ENCODE measurements around the gene RYR2.

Gene RYR2

DNA sequence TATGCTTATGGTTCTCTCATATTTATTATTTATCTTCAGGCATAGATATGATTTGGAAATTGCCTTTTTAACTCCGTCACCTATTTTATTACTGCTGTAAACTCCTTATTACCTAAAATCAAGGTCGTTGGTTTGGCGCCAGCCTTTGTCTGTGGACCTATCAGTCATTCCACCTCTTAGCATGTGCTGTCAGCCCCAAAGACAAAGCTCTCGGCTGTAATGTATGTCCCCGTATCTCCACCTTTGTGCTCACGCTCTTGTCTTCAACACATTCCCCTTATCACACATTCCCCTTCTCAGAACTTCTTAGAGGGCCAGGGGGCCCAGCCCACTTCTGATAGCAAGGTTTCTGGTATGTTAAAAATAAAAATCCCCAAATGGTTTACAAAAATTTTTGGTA, 342.2 kb downstream of the RYR2 start:
- DNase-seq = no peak

DNA sequence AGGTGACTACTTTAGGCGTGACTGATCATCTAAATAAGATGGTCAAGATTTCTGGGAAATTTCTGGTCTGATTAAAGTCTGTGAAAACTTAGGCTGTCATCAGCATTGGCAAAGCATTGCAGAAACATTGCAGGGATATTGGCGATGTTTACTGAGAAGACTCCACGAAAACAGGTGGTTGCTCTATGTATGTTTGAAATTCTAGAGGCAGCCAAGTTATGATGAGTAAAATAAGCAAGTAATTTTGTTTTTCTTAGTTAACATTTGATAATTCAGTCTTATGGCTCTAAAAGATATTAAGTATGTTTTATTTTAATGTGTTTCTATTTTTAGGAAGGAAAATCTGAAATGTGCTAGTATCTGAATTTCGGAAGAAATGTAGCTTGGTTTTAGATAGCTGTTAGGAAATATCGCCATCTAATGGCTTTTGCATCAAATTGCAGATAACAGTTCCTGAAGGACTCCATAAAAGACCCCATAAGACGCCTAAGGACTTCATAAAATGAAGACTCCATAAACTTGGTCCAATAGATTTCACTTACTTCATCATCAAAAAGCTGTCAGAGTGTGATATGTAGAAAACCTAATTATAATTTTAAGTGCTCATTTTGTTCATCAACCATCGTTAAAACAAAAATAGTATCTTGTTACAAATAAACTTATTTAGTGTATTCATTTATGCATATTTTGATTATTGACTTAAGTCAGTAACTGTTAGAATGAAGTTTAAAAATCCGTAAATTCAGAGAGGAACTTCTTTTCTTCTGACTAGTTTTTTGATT, 344.6 kb downstream of the RYR2 start:
- DNase-seq = no peak

DNA sequence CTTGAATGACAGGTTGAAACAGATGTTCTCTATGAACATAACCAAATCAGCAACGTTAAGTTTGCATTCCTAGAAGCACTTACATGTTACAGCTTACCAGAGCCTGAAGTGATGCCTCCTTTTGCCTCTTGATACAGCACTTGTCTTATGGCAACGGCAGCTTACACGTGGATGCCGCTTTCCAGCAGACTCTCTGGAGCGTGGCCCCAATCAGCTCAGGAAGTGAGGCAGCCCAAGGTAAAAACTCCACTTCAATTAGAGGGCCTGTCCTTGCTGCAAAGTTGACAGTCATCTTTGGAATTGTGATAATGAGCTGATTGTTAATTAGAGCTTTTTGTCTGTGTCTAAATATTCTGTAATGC, 345.1 kb downstream of the RYR2 start:
- DNase-seq = no peak

DNA sequence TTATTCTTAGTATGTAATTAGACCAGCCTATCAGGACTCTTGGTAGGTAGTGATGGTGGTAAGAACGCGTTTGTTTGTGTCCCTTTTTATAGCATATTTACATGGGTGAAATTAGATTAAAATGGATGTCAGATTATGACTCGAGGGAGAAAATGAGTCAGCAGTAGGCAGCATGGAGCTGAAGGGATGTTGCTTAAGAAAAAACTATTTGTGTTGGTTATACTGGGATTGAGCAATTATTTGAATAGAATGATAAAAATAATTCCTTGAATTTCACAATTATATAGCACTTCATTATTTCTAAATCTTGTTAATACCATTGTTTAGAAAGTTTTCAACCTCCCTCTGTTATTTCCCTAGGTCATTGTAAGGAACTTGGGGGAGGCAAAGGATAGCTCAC, 348.8 kb downstream of the RYR2 start:
- no peak for DNase-seq

DNA sequence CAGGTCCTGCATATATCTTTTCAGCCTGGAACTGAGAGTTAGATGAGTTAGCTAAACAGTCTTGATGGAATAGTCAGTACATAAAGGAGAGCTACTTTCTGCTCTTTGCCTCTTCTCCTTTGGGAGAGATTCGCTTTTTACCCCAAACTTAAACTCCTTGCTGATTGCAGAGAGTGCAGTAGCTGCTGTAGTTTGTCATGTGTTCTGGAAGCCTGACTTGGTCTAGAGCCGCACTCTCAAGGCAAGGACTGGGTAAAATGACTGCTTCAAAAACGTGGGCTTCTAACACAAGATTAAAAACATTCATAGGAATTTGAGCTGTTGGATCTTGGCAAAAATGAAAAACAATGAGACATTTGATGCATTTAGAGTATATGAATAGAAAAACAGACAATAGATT, 351.6 kb downstream of the RYR2 start:
- DNase-seq = no peak

DNA sequence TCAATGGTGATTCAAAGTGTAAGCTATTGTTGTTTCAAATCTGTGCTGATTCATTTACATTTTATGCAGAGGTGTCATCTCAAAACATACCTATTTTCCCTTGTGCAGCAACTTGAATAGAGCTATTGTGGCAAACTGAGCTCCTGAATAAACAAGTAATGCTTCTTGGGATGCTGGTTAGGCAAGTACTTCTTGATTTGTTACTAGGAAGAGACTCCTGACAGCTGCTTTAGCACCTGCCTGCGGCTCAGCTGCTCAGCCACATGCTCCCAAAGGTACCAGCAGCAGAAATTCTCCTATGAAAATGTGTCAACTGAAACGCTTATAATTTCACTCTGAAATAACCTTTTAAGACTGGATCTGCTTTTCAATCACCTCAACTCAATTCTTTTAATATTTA, 352.3 kb downstream of the RYR2 start:
- no peak for DNase-seq

DNA sequence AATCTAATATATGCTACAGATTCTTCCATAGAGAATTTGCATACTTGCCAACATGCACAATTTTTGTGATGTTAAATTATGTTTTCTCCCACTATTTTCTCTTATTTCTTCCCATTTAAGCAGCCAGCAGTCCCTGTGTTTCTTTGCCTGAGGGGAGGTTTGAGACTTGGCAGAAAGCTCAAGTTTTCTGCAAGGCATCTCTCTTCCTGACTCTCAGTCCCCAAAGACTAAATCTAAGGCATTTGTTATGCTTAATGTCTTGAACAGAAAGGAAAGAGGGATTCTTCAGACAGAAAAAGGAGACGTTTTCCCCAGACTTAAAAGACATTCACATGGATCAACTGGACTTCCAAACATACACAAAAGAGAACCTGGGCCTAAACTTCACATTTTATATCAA, 354.4 kb downstream of the RYR2 start:
- DNase-seq = no peak

DNA sequence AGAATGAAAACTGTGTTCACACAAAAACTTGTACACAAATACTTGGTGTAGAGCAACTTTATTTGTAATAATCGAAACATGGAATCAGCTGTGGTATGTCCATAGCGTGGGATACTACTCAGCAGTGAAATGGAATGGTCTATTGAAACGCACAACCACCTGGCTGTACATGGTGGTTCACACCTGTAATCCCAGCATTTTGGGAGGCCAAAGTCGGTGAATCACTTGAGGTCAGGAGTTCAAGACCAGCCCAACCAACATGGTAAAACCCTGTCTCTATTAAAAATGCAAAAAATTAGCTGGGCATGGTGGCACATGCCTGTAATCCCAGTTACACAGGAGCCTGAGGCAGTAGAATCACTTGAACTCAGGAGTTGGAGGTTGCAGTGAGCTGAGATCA, 356.8 kb downstream of the RYR2 start:
- DNase-seq = no peak

DNA sequence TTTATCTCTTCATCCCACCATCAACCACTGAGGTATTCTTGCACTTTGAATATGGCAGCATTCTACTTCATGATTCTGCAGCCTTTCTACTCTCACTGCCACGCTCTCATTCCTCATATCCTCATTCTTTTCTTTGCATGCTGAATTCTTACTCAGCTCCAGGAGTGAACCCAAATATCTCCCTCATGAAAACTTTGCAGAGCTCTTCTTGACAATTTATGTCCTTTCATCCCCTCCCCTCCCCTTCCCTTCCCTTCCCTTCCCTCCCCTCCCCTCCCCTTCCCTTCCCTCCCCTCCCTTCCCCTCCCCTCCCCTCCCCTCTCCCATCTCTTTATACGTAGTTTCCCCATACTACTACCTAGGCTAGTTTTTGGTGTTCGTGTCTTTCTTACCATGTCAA, 363.9 kb downstream of the RYR2 start:
- no peak for DNase-seq

DNA sequence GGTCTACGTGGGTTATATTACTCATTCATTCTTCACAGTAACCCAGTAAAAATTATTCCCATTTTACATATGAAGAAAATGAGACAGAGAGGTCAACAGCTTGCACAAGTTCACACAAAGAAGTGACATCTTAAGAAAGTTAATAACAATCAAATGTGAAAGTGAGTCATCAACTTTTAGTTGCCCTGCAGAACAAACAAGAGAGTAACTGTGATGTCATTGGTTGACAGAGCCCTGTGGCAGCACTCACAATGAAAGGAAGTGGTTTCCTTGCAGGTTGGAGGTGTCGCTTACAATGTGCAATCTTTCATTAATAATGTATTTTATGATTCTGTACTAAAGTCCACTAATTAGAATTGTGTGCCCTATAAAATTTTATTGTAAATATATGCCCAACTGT, 369.6 kb downstream of the RYR2 start:
- DNase-seq = peak; percentile 0 to 8

DNA sequence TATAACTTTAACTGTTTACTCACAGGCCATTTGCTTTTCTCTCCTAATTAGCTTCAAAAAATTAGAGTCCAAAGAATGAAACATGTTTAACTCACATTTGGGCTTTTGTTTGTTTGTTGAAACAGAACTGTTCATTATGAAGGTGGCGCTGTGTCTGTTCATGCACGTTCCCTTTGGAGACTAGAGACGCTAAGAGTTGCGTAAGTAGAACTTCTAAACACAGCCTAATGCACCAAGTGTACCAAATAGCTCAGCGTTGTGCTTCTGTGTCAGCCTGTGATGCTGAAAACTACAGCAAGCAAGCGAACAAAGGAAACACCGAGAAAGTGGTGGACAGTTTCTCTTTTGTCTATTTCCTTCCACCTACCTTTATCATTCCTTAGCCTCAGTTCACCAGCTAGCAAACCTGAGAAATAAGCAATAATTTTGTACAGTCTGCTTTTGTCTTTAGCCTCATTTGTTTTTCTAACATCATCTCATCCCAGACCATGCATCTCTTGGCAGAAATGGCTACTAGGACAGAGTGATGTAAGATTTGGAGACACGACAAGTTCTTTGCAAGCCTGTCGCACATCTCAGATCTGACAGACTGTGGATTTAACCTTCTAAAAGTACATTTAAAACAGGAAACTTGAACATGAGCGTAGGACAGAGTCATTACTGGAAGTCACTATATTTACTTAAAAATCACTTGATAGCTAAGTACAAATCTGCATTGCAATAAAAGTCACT, 375.1 kb downstream of the RYR2 start:
- no peak for DNase-seq

DNA sequence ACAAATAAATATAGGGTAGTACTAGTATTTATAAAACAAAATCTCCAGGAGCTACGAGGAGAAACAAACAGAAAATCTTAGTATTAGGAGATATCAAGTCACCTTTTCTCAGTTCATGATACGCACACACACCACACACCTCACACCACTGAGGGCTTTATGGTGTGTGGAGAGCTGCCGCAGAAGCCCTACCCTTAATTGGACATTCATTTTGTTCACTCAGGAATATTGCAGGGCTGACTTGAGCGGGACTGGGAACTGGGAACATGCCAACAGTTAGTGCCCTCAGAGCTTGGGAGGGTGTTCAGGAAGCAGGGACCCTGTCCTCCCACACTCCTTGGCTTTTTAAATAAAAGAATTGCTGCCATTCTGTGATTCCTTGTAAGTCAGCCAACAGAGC, 386.8 kb downstream of the RYR2 start:
- DNase-seq = no peak

DNA sequence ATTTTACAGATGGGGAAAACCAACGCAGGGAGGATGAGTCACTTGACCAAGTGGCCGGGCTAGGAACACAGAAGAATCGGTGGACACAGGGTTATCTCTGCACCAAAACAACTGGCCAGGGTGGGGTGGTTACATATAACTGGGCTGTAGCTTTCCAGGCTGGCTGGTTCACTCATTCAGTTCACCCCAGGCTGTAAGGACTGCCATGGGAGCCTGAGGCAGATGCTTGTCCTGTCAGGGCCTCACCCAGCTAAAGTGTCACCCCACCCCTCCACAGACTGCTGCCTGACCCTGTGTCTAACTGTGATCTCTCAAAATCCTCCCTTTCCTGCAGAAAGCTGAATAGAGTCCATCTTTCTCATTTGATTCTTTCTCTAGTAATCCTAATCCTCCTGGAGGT, 387.3 kb downstream of the RYR2 start:
- DNase-seq = no peak

DNA sequence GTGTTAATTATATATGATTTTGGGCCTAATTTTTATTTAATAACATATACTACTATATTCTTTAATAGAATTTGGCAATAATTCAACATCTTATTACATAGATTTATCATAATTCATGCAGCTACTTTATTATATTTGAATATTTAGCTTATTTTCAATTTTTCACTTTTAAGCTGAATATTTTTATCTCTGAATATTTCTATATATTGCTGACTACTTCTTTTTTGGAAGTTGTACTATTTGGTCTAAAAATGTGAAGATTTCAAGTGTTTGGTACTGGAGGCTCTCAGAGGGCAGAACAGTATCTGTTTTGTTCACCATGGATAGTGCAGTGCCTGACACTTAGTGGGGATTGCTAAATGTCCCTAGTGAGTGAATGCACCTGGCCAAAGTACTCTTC, 389.5 kb downstream of the RYR2 start:
- no peak for DNase-seq

DNA sequence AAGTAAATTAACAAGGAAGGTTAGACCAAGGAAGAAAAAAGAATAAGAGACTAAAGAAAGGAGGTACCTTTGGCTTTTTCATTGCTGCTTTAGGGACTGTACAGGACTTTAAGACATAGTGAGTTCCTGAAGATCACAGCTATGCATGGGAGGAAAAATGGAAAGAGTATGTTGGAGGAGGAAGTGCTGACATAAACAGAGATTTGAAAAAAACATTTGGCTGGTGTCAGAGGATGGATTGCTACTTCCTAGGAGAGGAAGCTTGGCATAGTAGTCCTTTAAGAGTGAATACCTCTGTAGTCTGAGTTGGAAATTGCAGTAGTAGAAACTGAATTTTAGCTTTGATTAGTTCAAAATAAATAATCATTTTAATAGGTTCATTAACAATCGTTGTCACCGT, 398.4 kb downstream of the RYR2 start:
- DNase-seq = no peak

DNA sequence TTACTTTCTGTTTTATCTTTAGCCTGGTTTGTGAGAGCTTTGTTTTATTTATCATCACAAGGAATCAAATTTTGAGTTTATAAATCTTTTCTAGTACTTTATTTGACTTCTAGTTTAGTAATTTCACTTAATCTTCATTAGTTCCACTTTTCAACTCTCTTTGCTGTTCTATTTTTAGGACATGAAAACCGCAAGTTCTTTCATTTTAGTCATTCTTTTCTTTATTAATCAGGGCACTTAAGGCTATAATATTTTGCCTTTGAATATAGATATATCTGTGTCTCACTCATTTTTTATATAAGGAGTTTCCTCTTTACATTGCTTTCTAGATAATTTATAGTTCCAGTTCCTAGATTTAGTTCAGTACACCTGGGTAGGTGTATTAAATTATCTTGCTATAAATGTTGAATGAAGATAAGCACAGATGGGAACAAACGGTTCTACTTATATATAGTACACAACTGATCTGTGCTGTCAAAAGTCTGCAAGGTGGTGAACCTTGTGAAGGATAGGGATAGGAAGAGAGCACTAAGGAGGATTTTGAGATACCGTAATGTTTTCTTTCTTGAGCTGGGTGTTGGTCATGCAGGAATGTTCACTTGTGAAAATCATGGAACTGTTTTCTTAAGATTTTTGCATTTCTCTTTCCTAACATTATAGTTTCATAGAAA, 402.3 kb downstream of the RYR2 start:
- DNase-seq = no peak

DNA sequence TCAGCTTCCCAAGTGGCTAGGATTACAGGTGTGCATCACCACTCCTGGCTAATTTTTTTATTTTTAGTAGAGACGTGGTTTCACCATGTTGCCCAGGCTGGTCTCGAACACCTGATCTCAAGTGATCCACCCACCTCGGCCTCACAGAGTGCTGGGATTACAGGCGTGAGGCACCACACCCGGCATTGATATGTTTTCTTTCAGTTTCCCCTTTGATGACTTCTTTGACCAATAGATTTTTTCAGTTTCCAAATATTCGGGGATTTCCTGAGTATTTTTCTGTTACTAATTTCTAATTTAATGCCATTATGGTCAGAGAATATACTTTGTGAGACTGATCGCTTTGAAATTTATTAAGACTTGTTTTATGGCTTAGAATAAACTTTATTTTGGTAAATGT, 406.1 kb downstream of the RYR2 start:
- DNase-seq = no peak

DNA sequence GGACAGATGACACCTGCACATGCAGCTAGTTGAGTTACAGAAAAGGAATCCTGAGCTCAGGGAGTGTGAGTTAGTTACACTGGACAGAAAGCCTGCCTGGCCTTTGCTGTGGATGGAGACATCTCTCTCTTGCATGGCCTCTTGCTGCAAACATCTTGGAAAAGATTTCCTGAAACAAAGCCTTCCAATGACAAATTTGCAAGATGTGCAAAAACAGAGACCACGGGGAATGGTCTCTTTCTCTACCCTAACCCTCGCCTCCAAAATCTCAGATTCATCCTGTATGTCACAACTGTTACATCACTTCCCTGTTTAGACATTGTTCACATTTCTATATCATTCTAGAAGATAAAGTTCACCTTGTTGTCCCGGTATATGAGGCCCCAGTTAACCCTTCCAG, 415.6 kb downstream of the RYR2 start:
- DNase-seq = no peak

DNA sequence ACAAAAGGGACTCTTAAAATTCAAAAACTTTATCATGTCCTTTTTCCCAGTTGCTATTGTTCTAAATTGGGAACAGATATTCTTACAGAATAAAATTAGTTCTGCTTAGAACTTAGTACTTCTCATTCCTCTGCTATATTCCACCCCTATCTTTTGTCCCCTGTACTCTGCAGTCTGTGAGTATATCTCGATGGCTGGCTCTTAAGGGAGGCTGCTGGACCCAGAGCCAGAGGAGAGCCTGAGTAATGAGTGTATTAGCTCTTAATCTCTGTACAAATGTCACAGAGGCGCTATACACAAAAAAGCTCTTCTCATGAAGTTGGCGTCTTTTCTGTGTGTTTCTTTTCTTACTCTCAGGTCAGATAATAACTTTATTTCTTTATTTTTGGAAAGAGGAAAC, 425.3 kb downstream of the RYR2 start:
- DNase-seq = no peak

DNA sequence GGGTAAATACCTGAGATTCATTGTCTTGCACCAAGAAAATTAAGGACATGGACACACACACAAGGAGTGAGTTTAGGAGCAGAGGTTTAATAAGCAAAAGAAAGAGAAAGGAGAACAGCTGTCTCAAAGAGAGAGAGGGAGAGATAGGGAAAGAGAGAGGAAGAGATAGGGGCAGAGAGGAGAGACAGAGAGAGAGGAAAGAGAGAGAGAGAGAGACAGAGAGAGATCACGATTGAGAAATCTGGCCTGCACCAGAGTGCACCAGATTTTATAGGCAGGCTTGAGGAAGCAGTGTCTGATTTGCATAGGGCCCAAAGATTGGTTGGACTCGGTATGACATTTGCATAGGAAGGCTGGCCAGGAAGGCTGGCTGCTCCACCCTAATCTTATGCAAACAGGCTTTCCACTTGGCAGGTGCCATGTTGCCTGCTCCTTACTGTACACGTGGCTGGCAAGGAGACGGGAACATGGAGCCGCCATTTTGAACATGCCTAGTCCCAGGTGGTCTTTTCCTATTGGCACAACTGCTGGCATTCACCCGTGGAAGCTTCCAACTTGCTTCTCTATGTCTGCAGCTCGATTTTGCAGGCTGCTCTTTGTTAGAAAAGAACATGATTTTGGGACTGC, 428.8 kb downstream of the RYR2 start:
- DNase-seq = no peak

DNA sequence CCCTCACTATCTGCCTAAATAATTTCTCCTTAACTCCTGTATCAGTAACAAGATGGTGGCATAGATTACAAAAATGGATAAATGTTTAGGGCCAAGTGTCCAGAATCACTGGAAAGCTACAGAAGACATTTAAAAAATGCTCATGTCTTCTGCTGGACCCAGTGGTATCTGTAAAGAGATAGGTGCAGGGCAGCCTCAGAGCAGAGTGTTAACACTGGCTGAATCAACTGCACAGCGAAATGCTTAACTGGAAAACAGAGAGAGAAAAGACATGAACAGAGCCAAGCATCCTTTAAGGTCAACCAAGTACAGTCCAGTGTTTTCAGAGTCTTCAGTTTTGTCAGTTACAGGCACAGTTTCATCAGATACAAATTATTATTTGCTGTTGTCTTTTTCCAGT, 429.4 kb downstream of the RYR2 start:
- no peak for DNase-seq

DNA sequence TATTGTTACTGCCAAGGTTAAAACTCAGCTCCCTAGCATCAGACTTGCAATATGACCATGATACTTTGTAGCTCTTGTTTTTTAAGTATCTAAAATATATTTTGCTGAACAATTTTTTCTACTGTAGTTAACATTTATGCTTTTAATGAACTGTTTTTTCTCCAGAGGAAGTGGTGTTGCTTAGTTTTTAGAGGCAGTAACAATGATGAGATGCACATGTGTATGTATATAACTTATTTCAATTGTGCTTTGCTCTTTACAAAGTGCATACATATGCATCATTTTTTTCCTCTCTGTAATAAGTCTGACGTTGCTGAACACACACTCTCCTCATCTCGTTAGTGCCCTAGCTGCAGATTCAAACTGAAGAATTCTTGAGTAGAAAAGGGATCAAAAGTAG, 430.0 kb downstream of the RYR2 start:
- no peak for DNase-seq

DNA sequence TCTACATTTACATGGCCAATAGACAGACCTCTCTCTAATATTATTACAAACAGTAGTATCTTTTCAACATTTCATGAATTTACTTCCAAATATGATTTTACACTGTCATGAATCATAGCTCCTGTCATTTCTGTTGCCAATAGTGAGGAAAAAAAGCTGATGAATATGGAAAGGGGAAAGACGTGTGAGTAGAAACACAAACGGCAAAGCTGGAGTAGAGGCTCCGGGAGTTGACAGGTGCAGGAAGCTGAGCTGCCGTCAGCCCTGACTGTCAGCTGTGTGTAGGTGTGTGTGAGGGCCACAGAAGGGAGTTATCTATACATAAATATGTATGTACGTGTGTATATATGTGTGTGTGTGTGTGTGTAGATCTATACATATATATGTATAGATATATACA, 431.9 kb downstream of the RYR2 start:
- no peak for DNase-seq

DNA sequence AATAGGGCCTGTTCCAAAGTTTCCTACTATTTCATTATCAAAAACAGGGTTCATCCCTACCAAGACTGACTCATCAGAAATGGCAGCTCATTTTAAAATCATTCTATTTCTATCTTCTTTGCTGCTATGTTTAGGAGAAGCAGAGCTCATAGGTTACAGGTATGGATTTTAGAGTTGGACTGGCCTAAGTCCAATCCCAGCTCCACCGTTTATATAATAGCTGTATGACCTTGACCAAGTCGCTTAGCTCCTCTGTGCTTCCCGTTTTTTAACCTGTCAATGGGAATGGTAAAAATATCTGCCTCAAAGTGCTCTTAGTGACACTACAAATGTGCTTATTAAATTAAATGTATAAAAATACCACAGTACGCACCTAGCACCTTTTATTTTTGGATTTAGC, 436.1 kb downstream of the RYR2 start:
- DNase-seq = no peak

Measured in activated CD4-positive, alpha-beta T cell treated with anti-CD3 and anti-CD28 coated beads for 4 hours (primary cell).